ENCODE measurements around the gene ACBD4.

GRCh38 chr17:45155029-45155428 is 19.5 kb downstream of the ACBD4 start:
- TF ChIP-seq, protein P1, sequence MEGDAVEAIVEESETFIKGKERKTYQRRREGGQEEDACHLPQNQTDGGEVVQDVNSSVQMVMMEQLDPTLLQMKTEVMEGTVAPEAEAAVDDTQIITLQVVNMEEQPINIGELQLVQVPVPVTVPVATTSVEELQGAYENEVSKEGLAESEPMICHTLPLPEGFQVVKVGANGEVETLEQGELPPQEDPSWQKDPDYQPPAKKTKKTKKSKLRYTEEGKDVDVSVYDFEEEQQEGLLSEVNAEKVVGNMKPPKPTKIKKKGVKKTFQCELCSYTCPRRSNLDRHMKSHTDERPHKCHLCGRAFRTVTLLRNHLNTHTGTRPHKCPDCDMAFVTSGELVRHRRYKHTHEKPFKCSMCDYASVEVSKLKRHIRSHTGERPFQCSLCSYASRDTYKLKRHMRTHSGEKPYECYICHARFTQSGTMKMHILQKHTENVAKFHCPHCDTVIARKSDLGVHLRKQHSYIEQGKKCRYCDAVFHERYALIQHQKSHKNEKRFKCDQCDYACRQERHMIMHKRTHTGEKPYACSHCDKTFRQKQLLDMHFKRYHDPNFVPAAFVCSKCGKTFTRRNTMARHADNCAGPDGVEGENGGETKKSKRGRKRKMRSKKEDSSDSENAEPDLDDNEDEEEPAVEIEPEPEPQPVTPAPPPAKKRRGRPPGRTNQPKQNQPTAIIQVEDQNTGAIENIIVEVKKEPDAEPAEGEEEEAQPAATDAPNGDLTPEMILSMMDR (IDR thresholded peaks at IDR 0.05; ENCODE audit: low read depth, low read length, poor library complexity, severe bottlenecking): no peak
- no peak for TF ChIP-seq EZH2phosphoT487 (IDR thresholded peaks at IDR 0.05; ENCODE audit: borderline replicate concordance, low read length)

Data from DOHH2 (cell line).